PC-9 (cell line): ENCODE results near the gene ZNF580. TPM values are rescaled to one million over a fixed set of nuclear protein-coding genes. Genes with fewer than 3 reads are reported as not detected.

ENCODE experiments used
- BruUV-seq: library from RNA; stranded (reverse); fragments of 400-500 nt; replicated peaks from 2 replicates; lab custom pipeline; 2021; lab: Mats Ljungman, UMichigan
- CTCF ChIA-PET: fragments of 300-600 bp; sonication (Branson Sonifier 250); formaldehyde crosslinking; loops from one replicate; lab custom pipeline; 2022; ENCODE audit warnings: antibody characterized with exemption; lab: Charles Lee
- POLR2A ChIA-PET: fragments of 300-600 bp; sonication (Branson Sonifier 250); formaldehyde crosslinking; loops from one replicate; lab custom pipeline; 2022; ENCODE audit warnings: antibody characterized with exemption; ENCODE audit not compliant: unreplicated experiment; lab: Charles Lee
- DNase-seq, 2 experiments: peaks; one replicate each; pipeline versions ENCODE4 v3.0.0 to v3.0.0-alpha.2; 2015 to 2022; ENCODE audit warnings: mixed read lengths in 1 of 2
- H2AFZ ChIP-seq: fragments of 200-600 bp; sonication (generic); 2 replicates; pipeline ENCODE4 v1.8.1; 2017; ENCODE audit warnings: antibody characterized with exemption
- H3F3A ChIP-seq: fragments of 200-600 bp; sonication (generic); 2 replicates; pipeline ENCODE4 v1.8.1; 2017; ENCODE audit warnings: antibody characterized with exemption, mild to moderate bottlenecking, low read depth; ENCODE audit not compliant: insufficient read depth
- H3K27ac ChIP-seq: fragments of 200-600 bp; sonication (generic); 2 replicates; pipeline ENCODE4 v1.6.1; 2016; ENCODE audit warnings: mixed run types
- H3K27me3 ChIP-seq: fragments of 200-600 bp; sonication (generic); 2 replicates; pipeline ENCODE4 v1.6.1; 2016; ENCODE audit warnings: low read depth, mixed run types; ENCODE audit not compliant: insufficient read depth
- H3K36me3 ChIP-seq: fragments of 200-600 bp; sonication (generic); 2 replicates; pipeline ENCODE4 v1.6.1; 2016; ENCODE audit warnings: low read depth, mixed run types
- H3K4me1 ChIP-seq: fragments of 200-600 bp; sonication (generic); replicated peaks from 2 replicates; pipeline ENCODE4 v1.6.1; 2016; ENCODE audit warnings: mixed run types; ENCODE audit not compliant: insufficient read depth
- H3K4me2 ChIP-seq: fragments of 200-600 bp; sonication (generic); 2 replicates; pipeline ENCODE4 v1.6.1; 2017; ENCODE audit warnings: mixed run types
- H3K4me3 ChIP-seq: fragments of 200-600 bp; sonication (generic); 2 replicates; pipeline ENCODE4 v1.6.1; 2016; ENCODE audit warnings: mixed run types
- H3K79me2 ChIP-seq: fragments of 200-600 bp; sonication (generic); 2 replicates; pipeline ENCODE4 v1.6.1; 2017; ENCODE audit warnings: low read depth, mixed run types
- H3K9me2 ChIP-seq: fragments of 200-600 bp; sonication (generic); 2 replicates; pipeline ENCODE4 v1.8.1; 2017; ENCODE audit warnings: mild to moderate bottlenecking; ENCODE audit not compliant: insufficient read depth
- H3K9me3 ChIP-seq: fragments of 200-600 bp; sonication (generic); 2 replicates; pipeline ENCODE4 v1.8.1; 2016; ENCODE audit warnings: low read depth; ENCODE audit not compliant: insufficient read depth
- H4K20me1 ChIP-seq: fragments of 200-600 bp; sonication (generic); 2 replicates; pipeline ENCODE4 v1.8.1; 2017; ENCODE audit not compliant: insufficient read depth
- CTCF ChIP-seq: fragments of 200-600 bp; sonication (generic); conservative IDR thresholded peaks from 2 replicates; pipeline ENCODE4 v1.6.1; 2017; ENCODE audit warnings: mixed run types, antibody characterized with exemption, mild to moderate bottlenecking, moderate library complexity
- EZH2 ChIP-seq: fragments of 200-600 bp; sonication (generic); IDR thresholded peaks from 2 replicates; pipeline ENCODE4 v1.8.0; 2017; ENCODE audit warnings: antibody characterized with exemption, low read depth
- intact Hi-C: fragments of 100-400 bp; cut with micrococcal nuclease; formaldehyde crosslinking; loops from one replicate; pipeline ENCODE4 v1.10.0; 2022; ENCODE audit not compliant: unreplicated experiment
- total RNA-seq: library from RNA; stranded (reverse); gene quantifications from 2 replicates; pipeline ENCODE4 v1.2.3, GENCODE V29; 2021

The ZNF580 gene
- total RNA-seq, 1 experiment from 2014 or later: 56.6 TPM

DNA sequence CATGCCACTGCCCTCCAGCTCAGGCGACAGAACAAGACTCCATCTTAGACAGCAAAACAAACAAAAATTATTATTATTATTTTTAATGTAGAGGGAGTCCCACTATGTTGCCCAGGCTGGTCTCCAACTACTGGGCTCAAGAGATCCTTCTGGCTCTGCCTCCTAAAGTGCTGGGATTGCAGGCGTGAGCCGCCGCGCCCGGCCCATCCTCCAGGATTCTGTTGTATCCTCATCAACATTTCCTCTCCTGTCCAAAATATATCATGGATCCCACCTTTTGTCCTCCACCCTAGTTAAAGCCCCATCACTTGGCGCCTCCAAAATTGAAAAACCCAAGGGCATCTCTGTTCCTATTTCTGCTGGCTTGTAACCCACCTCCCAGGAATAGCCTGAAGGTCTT, 17.7 kb upstream of the ZNF580 start:
- no peak for DNase-seq
- TF ChIP-seq CTCF (no peak), EZH2 (no peak)
- Histone ChIP-seq H3K79me2 (no peaks in the 10 kb centered on the region), H4K20me1 (peaks cover 10% of the 10 kb centered on the region), H2AFZ (no peak overlapping the region), H3K9me3 (no peaks in the 10 kb centered on the region), H3K27me3 (no peaks in the 10 kb centered on the region), H3K27ac (no peak overlapping the region), H3K4me2 (peak overlapping the region; percentile 58; the same call in 1 of the 2 replicates), H3K4me1 (peaks cover 14% of the 10 kb centered on the region), H3F3A (peaks cover 32% of the 10 kb centered on the region), H3K4me3 (no peak overlapping the region), H3K9me2 (no peaks in the 10 kb centered on the region), H3K36me3 (no peaks in the 10 kb centered on the region)
- intact Hi-C loops: no loop called here
- ChIA-PET POLR2A (interaction anchor here (0.7 kb wide), 1 partner anchor 16 kb away, joined by 9 read pairs; no protein-coding TSS in a partner anchor), CTCF (no interaction called here)
- no TSS peak for BruUV-seq

DNA sequence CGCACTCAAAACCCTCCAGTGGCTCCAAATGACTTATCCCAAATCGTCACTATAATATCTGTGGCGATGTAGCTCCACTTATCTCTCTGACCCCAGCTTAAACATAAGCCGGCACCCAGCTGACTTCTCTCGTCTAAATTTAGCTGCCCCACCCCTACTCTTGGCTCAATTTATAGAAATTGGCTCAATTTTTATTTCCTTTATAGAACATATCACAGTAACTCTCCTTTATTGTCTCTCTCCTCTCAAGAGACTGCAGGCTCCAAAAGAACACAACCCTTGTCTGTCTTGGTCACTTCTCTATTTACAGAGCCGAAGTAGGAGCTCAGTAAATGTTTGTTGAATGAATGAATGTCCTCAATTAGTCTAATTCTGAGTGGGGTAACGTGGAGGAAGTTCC, 17.2 kb upstream of the ZNF580 start:
- peaks cover 14% of the 10 kb centered on the region for H3K4me1 ChIP-seq
- peak overlapping the region; percentile 58 for H3K4me2 ChIP-seq
- no peak overlapping the region for H2AFZ ChIP-seq
- no peak for TF ChIP-seq CTCF
- peak overlapping the region; percentile 44; the same call in 1 of the 2 replicates for H3K4me3 ChIP-seq
- H3K36me3 ChIP-seq: no peaks in the 10 kb centered on the region
- ChIA-PET POLR2A (no interaction called here), CTCF (no interaction called here)
- H4K20me1 ChIP-seq: peaks cover 10% of the 10 kb centered on the region
- H3K27me3 ChIP-seq: no peaks in the 10 kb centered on the region
- peaks cover 29% of the 10 kb centered on the region for H3F3A ChIP-seq
- intact Hi-C loops: no loop called here
- H3K9me2 ChIP-seq: no peaks in the 10 kb centered on the region
- H3K79me2 ChIP-seq: no peaks in the 10 kb centered on the region
- BruUV-seq: TSS peak; percentile 63
- H3K27ac ChIP-seq: no peak overlapping the region
- peak in 1 of 2 experiments; percentile 20 for DNase-seq
- no peaks in the 10 kb centered on the region for H3K9me3 ChIP-seq

GRCh38 chr19:55624109-55625003, 16.4 kb upstream of the ZNF580 start, which contains the start of gene ZNF784:
TSS of gene ZNF784 (minus strand) at chr19:55624566. CDS start at chr19:55624561, 5 bp downstream.
- CTCF ChIA-PET: interaction anchor here (0.6 to 1.0 kb wide), 6 partner anchors 15 to 365 kb away, joined by 3 to 14 read pairs (median 6); partner anchors contain the start of gene PPP6R1
- BruUV-seq: no TSS peak

More at GRCh38 chr19:55624109-55625003, 16.4 kb upstream of the ZNF580 start, which contains the start of gene ZNF784:
- no peaks in the 10 kb centered on the region for H3K36me3 ChIP-seq
- TF ChIP-seq CTCF (no peak), EZH2 (no peak)
- peak; percentile 83 to 94 for DNase-seq
- H3K27ac ChIP-seq: peak within 1 kb of the TSS; percentile 75
- peaks cover 10% of the 10 kb centered on the region for H4K20me1 ChIP-seq
- H3K9me3 ChIP-seq: no peaks in the 10 kb centered on the region
- intact Hi-C loops: loop anchor here (1.0 kb wide), 3 partner anchors 19 to 107 kb away; partner anchors contain the start of gene ZNF865
- H3K9me2 ChIP-seq: no peaks in the 10 kb centered on the region
- H3K4me2 ChIP-seq: peak within 1 kb of the TSS; percentile 92
- no peaks in the 10 kb centered on the region for H3K79me2 ChIP-seq
- peak within 1 kb of the TSS; percentile 88 for H2AFZ ChIP-seq
- H3K4me1 ChIP-seq: peaks cover 14% of the 10 kb centered on the region
- H3F3A ChIP-seq: peaks cover 22% of the 10 kb centered on the region
- POLR2A ChIA-PET: interaction anchor here (0.6 to 1.0 kb wide), 19 partner anchors 12 to 1151 kb away, joined by 3 to 17 read pairs (median 8); partner anchors contain the start of genes CDC42EP5, ZNF628 and ZNF865
- no peaks in the 10 kb centered on the region for H3K27me3 ChIP-seq
- peak within 1 kb of the TSS; percentile 62 for H3K4me3 ChIP-seq
